SU-DHL-6 (cell line): ENCODE data around the gene TSTD1.
"Not testable (repeated sequence)": the region's sequence is repeated elsewhere in the genome, so short reads cannot be mapped to it uniquely, and the experiment has no call there.

Source experiments
- H2AFZ ChIP-seq: fragments of 200-600 bp; sonication (generic); 2 replicates; pipeline ENCODE4 v1.6.1; 2014; ENCODE audit warnings: low read depth, mild to moderate bottlenecking, moderate library complexity, mixed read lengths, antibody characterized with exemption, low read length; ENCODE audit not compliant: severe bottlenecking
- H3F3A ChIP-seq: fragments of 200-600 bp; shearing (Covaris generic); 2 replicates; pipeline ENCODE4 v1.6.0; 2016; ENCODE audit warnings: antibody characterized with exemption, mild to moderate bottlenecking; ENCODE audit not compliant: insufficient read depth
- H3K27ac ChIP-seq: fragments of 200-600 bp; sonication (generic); 2 replicates; pipeline ENCODE4 v1.5.1; 2016; ENCODE audit warnings: low read depth, mild to moderate bottlenecking, low read length, moderate library complexity, mixed read lengths
- H3K27me3 ChIP-seq: fragments of 200-600 bp; sonication (generic), shearing (Covaris generic); 2 replicates; pipeline ENCODE4 v1.6.0; 2014; ENCODE audit warnings: mild to moderate bottlenecking, low read length
- H3K36me3 ChIP-seq: fragments of 200-600 bp; sonication (generic); 2 replicates; pipeline ENCODE4 v1.6.1; 2014; ENCODE audit warnings: mild to moderate bottlenecking, low read length, mixed read lengths
- H3K4me2 ChIP-seq: fragments of 300-600, 200-600 bp; shearing (Covaris generic), sonication (generic); 2 replicates; pipeline ENCODE4 v1.6.0; 2014; ENCODE audit warnings: low read length, low read depth, mild to moderate bottlenecking; ENCODE audit not compliant: poor library complexity, severe bottlenecking
- H3K4me3 ChIP-seq: fragments of 200-600 bp; sonication (generic); 2 replicates; pipeline ENCODE4 v1.5.1; 2014; ENCODE audit warnings: antibody characterized with exemption, low read length, mild to moderate bottlenecking, mixed read lengths; ENCODE audit not compliant: insufficient read depth, poor library complexity, severe bottlenecking
- H3K79me2 ChIP-seq: fragments of 200-600 bp; sonication (generic); 2 replicates; pipeline ENCODE4 v1.6.1; 2014; ENCODE audit warnings: mild to moderate bottlenecking, low read length, moderate library complexity; ENCODE audit not compliant: insufficient read depth
- H3K9ac ChIP-seq: fragments of 200-600 bp; sonication (generic); 2 replicates; pipeline ENCODE4 v1.7.0; 2014; ENCODE audit warnings: mild to moderate bottlenecking, low read length
- H3K9me2 ChIP-seq: fragments of 200-600 bp; sonication (generic); replicated peaks from 2 replicates; pipeline ENCODE4 v1.6.1; 2014; ENCODE audit warnings: low read length; ENCODE audit not compliant: insufficient read depth
- H3K9me3 ChIP-seq: fragments of 200-600 bp; sonication (generic); 2 replicates; pipeline ENCODE4 v1.6.1; 2014; ENCODE audit warnings: low read length, mixed read lengths; ENCODE audit not compliant: insufficient read depth
- H4K20me1 ChIP-seq: fragments of 200-600 bp; sonication (generic); 2 replicates; pipeline ENCODE4 v1.6.1; 2014; ENCODE audit warnings: low read depth, mild to moderate bottlenecking, antibody characterized with exemption, low read length, moderate library complexity, mixed read lengths
- CTCF ChIP-seq: fragments of 200-600 bp; sonication (generic); IDR thresholded peaks from one replicate; pipeline ENCODE4 v1.5.1; 2017; ENCODE audit warnings: antibody characterized with exemption, mild to moderate bottlenecking, low read length, moderate library complexity; ENCODE audit not compliant: insufficient read depth, poor library complexity, severe bottlenecking
- EZH2phosphoT487 ChIP-seq: fragments of 200-600 bp; sonication (generic), shearing (Covaris generic); conservative IDR thresholded peaks from 2 replicates; pipeline ENCODE4 v1.6.1; 2018; ENCODE audit warnings: mild to moderate bottlenecking, antibody characterized with exemption, low read length, moderate library complexity, mixed read lengths

TSTD1 gene

GRCh38 chr1:161033751-161034150 lies 5.0 kb downstream of the TSTD1 start:
- Histone ChIP-seq H3K9me3 (no peaks in the 10 kb centered on the region), H3K27me3 (no peaks in the 10 kb centered on the region), H3K36me3 (no peaks in the 10 kb centered on the region), H3K4me3 (no peak overlapping the region), H4K20me1 (no peaks in the 10 kb centered on the region), H3K4me2 (no peak overlapping the region), H3K79me2 (no peaks in the 10 kb centered on the region; the same call in 1 of the 2 replicates), H3F3A (peaks cover 18% of the 10 kb centered on the region), H3K27ac (no peak overlapping the region), H2AFZ (no peak overlapping the region), H3K9ac (no peak overlapping the region), H3K9me2 (no peaks in the 10 kb centered on the region)
- TF ChIP-seq EZH2phosphoT487 (no peak), CTCF (no peak)

GRCh38 chr1:161032409-161032808 lies 6.4 kb downstream of the TSTD1 start:
- no peak for TF ChIP-seq EZH2phosphoT487
- no peak for TF ChIP-seq CTCF
- Histone ChIP-seq H3K27ac (no peak overlapping the region), H3K79me2 (no peaks in the 10 kb centered on the region; the same call in 1 of the 2 replicates), H3K4me2 (no peak overlapping the region), H3K9me3 (no peaks in the 10 kb centered on the region), H2AFZ (no peak overlapping the region), H3K9ac (no peak overlapping the region), H3F3A (peaks cover 10% of the 10 kb centered on the region), H4K20me1 (no peaks in the 10 kb centered on the region), H3K4me3 (no peak overlapping the region), H3K36me3 (no peaks in the 10 kb centered on the region), H3K9me2 (no peaks in the 10 kb centered on the region), H3K27me3 (no peaks in the 10 kb centered on the region)

GRCh38 chr1:161031874-161032273 lies 6.9 kb downstream of the TSTD1 start:
- Histone ChIP-seq H3K36me3 (no peaks in the 10 kb centered on the region), H3K9me2 (no peaks in the 10 kb centered on the region), H3K9ac (no peak overlapping the region), H3K79me2 (no peaks in the 10 kb centered on the region), H3K9me3 (no peaks in the 10 kb centered on the region), H3K27ac (no peak overlapping the region), H3F3A (peaks cover 6% of the 10 kb centered on the region; the same call in 1 of the 2 replicates), H3K4me2 (no peak overlapping the region), H4K20me1 (no peaks in the 10 kb centered on the region), H3K4me3 (no peak overlapping the region), H3K27me3 (no peaks in the 10 kb centered on the region), H2AFZ (no peak overlapping the region)
- TF ChIP-seq EZH2phosphoT487 = no peak
- TF ChIP-seq CTCF = no peak

- not testable (repeated sequence) for H3K9ac ChIP-seq, H3K9me3 ChIP-seq, H3K9me2 ChIP-seq, H3K79me2 ChIP-seq, H4K20me1 ChIP-seq, H3K4me3 ChIP-seq, H3K27me3 ChIP-seq, H2AFZ ChIP-seq, H3K36me3 ChIP-seq, H3K4me2 ChIP-seq, H3K27ac ChIP-seq, H3F3A ChIP-seq
Measured at GRCh38 chr1:161029466-161029865, 9.3 kb downstream of the TSTD1 start.

- H3K4me3 ChIP-seq, H2AFZ ChIP-seq, H3K36me3 ChIP-seq, H3K9ac ChIP-seq, H3K4me2 ChIP-seq, H3K27me3 ChIP-seq, H3K9me2 ChIP-seq, H3F3A ChIP-seq, H3K27ac ChIP-seq, H3K79me2 ChIP-seq, H3K9me3 ChIP-seq, H4K20me1 ChIP-seq: not testable (repeated sequence)
Measured at GRCh38 chr1:161026954-161027353, 11.8 kb downstream of the TSTD1 start.

- not testable (repeated sequence) for H3K27ac ChIP-seq, H4K20me1 ChIP-seq, H3K36me3 ChIP-seq, H3K9me2 ChIP-seq, H3K27me3 ChIP-seq, H3K4me3 ChIP-seq, H3K9ac ChIP-seq, H3K79me2 ChIP-seq, H3K9me3 ChIP-seq, H3K4me2 ChIP-seq, H2AFZ ChIP-seq
- peaks cover 21% of the 10 kb centered on the region for H3F3A ChIP-seq
Measured at GRCh38 chr1:161022432-161022831, 16.3 kb downstream of the TSTD1 start.
